Breast epithelium (tissue), 4 donors: Measurements from ENCODE around the gene FOXA1. TPM values are rescaled to one million over a fixed set of nuclear protein-coding genes. Genes with fewer than 3 reads are reported as not detected.

Experiments used
- DNase-seq, 2 donors: peaks; one replicate each; pipeline ENCODE4 v3.0.0-alpha.2; 2019; ENCODE audit warnings: low spot score in 2 of 2
- H3K27ac ChIP-seq, 2 donors: fragments of 200-600 bp; sonication (generic) in 1 of 2; one replicate each; pipeline ENCODE4 v1.5.1; 2016 to 2019; ENCODE audit warnings: mild to moderate bottlenecking in 1 of 2
- H3K27me3 ChIP-seq, 2 donors: fragments of 200-600 bp; sonication (generic) in 1 of 2; one replicate each; pipeline versions ENCODE4 v1.5.1 to v1.6.0; 2017 to 2019; ENCODE audit warnings: control low read depth in 1 of 2, mild to moderate bottlenecking in 1 of 2
- H3K36me3 ChIP-seq: fragments of 200-600 bp; one replicate; pipeline ENCODE4 v1.5.1; 2019
- H3K4me1 ChIP-seq, 2 donors: fragments of 200-600 bp; sonication (generic); one replicate each; pipeline ENCODE4 v1.5.1; 2016 to 2019; ENCODE audit warnings: control low read depth in 1 of 2
- H3K4me3 ChIP-seq, 3 donors: fragments of 200-600 bp; sonication (generic); 1 replicate in 2 of 3; 2 replicates in 1 of 3; pipeline ENCODE4 v1.5.1; 2016 to 2019; ENCODE audit warnings: mild to moderate bottlenecking in 3 of 3, moderate library complexity in 2 of 3
- H3K9me3 ChIP-seq, 2 donors: fragments of 200-600 bp; sonication (generic) in 1 of 2; one replicate each; pipeline ENCODE4 v1.5.1; 2016 to 2019; ENCODE audit warnings: control low read depth in 1 of 2
- POLR2A ChIP-seq: fragments of 450-650 bp; IDR thresholded peaks from one replicate; pipeline ENCODE4 v1.6.1; 2016; ENCODE audit warnings: antibody characterized with exemption, mild to moderate bottlenecking, moderate library complexity
- POLR2AphosphoS5 ChIP-seq, 3 donors: sonication (generic); formaldehyde crosslinking; IDR thresholded peaks; one replicate each; pipeline ENCODE4 v1.6.1; 2017; ENCODE audit warnings: antibody characterized with exemption in 3 of 3
- intact Hi-C: fragments of 100-400 bp; cut with DNase I; formaldehyde crosslinking; loops from one replicate; pipeline ENCODE4 v1.15.1; 2023; ENCODE audit warnings: low total_unique reads
- total RNA-seq, 3 donors: library from RNA; depleted of rRNA; stranded (reverse); fragments of >200 nt; gene quantifications; one replicate each; pipeline ENCODE4 v1.1.0, GENCODE V29; 2016
- TF ChIP-seq, protein P1 (sequence below), 3 donors: fragments of 450-650 bp; IDR thresholded peaks; one replicate each; pipeline ENCODE4 v1.5.1; 2016 to 2017; ENCODE audit warnings: antibody characterized with exemption in 3 of 3, mild to moderate bottlenecking in 3 of 3, moderate library complexity in 3 of 3

The FOXA1 gene
- total RNA-seq, 3 donors from 2014 or later = 0.32 to 80.6 (median 74.4) TPM

DNA sequence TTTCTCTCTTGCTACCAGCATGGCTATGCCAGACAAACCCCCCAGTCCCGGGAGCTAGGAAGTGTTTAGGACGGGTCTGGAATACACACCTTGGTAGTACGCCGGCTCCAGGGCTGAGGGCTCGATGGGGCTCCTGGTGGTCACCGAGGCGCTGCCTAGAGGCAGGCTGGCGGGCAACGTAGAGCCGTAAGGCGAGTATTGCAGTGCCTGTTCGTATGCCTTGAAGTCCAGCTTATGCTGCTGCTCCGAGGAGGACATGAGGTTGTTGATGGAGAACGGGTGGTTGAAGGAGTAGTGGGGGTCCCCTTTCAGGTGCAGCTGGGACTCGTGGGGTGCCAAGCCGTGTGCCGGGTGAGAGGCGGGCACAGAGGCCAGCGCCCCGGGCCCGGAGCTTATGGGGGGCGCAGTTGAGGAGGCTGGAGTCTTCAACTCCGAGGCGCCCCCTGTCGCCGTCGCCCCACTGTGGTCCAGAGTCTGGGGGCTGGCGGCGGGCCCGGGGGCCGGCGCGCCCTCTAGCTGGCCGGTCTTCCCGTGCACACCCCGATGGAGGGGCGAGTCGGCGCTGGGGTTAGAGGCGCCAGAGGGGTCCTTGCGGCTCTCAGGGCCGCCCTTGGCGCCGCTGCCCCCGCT is 3.6 kb downstream of the FOXA1 start:
- H3K27me3 ChIP-seq = peaks cover 12 to 94% of the 10 kb centered on the region in 2 donors
- TF ChIP-seq POLR2AphosphoS5 (IDR thresholded peaks at IDR 0.05) (peak in 1 of 3 donors; percentile 14), POLR2A (no peak)
- TF ChIP-seq, protein P1, sequence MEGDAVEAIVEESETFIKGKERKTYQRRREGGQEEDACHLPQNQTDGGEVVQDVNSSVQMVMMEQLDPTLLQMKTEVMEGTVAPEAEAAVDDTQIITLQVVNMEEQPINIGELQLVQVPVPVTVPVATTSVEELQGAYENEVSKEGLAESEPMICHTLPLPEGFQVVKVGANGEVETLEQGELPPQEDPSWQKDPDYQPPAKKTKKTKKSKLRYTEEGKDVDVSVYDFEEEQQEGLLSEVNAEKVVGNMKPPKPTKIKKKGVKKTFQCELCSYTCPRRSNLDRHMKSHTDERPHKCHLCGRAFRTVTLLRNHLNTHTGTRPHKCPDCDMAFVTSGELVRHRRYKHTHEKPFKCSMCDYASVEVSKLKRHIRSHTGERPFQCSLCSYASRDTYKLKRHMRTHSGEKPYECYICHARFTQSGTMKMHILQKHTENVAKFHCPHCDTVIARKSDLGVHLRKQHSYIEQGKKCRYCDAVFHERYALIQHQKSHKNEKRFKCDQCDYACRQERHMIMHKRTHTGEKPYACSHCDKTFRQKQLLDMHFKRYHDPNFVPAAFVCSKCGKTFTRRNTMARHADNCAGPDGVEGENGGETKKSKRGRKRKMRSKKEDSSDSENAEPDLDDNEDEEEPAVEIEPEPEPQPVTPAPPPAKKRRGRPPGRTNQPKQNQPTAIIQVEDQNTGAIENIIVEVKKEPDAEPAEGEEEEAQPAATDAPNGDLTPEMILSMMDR (IDR thresholded peaks at IDR 0.05) = peak in 1 of 3 donors; percentile 15
- peak overlapping the region in 2 of 3 donors; percentile 55 to 80 for H3K4me3 ChIP-seq
- peaks cover 0 to 5% of the 10 kb centered on the region in 2 donors for H3K4me1 ChIP-seq
- no peak for DNase-seq
- intact Hi-C loops = loop anchor here (1.0 kb wide), 1 partner anchor 18 kb away; no protein-coding TSS in a partner anchor
- no peaks in the 10 kb centered on the region for H3K36me3 ChIP-seq
- H3K9me3 ChIP-seq = no peaks in the 10 kb centered on the region
- peak overlapping the region; percentile 82 to 84 for H3K27ac ChIP-seq

DNA sequence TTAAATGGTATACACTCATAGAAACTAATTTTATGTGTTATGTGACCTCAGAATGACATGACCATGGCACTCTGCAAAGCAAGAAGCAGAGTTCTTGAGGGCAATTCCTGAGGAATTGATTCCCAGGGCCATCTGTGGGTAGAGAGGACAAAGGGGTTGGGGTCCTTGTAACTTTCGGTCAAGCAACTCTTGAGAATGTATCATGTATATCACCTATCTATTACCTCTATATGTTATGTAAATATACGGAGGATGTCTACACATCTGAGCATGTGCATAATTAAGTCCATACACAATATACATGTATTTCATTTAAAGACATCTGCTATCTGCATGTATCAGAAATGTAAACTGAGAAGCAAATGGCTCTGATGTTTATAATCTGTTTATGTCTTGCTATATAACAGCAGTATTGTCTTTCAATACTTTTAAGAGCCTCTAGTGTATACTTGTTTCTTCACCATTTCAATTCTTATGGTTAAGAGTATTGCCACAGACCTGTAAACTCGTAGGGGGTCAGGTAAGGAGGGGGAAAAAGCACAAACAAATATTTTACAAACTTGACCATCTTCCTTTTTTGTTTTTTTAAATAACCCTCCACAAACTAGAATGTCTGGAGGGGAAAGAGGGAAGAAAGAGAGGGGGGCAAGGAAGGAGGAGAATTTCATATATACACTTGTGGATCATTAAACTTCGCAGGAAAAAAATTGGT is 4.5 kb downstream of the FOXA1 start:
- peak overlapping the region in 2 of 3 donors; percentile 55 to 80 for H3K4me3 ChIP-seq
- DNase-seq = no peak
- H3K9me3 ChIP-seq = no peaks in the 10 kb centered on the region
- intact Hi-C loops = loop anchor here (1.0 kb wide), 1 partner anchor 17 kb away; no protein-coding TSS in a partner anchor
- H3K27ac ChIP-seq = peak overlapping the region; percentile 82 to 84
- peaks cover 12 to 94% of the 10 kb centered on the region in 2 donors for H3K27me3 ChIP-seq
- peaks cover 0 to 4% of the 10 kb centered on the region in 2 donors for H3K4me1 ChIP-seq
- H3K36me3 ChIP-seq = no peaks in the 10 kb centered on the region
- no peak for TF ChIP-seq POLR2AphosphoS5 (IDR thresholded peaks at IDR 0.05)
- TF ChIP-seq, protein P1 (IDR thresholded peaks at IDR 0.05) = no peak
- no peak for TF ChIP-seq POLR2A

DNA sequence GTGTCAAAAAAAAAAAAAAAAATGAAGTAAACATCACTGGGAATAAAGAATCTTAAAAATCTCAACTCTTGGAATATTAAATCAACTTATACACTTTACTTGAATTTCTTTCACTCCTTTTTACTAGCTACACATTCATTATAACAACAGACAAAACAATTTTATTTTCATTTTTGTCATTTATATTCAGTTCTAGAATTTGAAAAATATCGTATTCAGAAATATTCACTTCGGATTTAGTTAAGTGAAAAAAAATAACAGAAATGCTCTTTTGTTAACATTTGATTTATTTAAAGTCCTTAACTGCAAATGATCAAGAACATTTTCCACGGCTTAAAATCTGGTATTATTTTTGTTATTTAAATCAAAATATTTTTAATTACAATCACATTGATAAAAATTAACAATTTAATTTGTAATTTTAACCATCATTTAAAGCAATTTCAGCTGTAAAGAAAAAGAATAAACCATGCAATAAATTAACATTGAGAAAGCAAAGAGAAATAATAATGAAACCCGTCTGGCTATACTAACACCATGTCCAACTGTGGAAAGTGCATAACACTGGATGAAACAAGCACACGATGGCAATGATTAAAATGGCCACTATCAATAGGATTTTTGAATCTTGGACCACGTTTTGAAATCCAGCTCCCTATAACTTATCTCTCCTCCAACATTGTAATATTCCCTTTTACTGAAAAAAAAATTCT is 5.2 kb downstream of the FOXA1 start:
- no peak for DNase-seq
- no peak for TF ChIP-seq POLR2A
- TF ChIP-seq, protein P1 (IDR thresholded peaks at IDR 0.05) = no peak
- no peak for TF ChIP-seq POLR2AphosphoS5 (IDR thresholded peaks at IDR 0.05)
- peaks cover 12 to 97% of the 10 kb centered on the region in 2 donors for H3K27me3 ChIP-seq
- H3K9me3 ChIP-seq = no peaks in the 10 kb centered on the region
- intact Hi-C loops = no loop called here
- peak overlapping the region; percentile 82 to 84 for H3K27ac ChIP-seq
- peaks cover 0 to under 1% of the 10 kb centered on the region in 2 donors for H3K4me1 ChIP-seq
- H3K4me3 ChIP-seq = peak overlapping the region in 2 of 3 donors; percentile 55 to 80
- no peaks in the 10 kb centered on the region for H3K36me3 ChIP-seq

DNA sequence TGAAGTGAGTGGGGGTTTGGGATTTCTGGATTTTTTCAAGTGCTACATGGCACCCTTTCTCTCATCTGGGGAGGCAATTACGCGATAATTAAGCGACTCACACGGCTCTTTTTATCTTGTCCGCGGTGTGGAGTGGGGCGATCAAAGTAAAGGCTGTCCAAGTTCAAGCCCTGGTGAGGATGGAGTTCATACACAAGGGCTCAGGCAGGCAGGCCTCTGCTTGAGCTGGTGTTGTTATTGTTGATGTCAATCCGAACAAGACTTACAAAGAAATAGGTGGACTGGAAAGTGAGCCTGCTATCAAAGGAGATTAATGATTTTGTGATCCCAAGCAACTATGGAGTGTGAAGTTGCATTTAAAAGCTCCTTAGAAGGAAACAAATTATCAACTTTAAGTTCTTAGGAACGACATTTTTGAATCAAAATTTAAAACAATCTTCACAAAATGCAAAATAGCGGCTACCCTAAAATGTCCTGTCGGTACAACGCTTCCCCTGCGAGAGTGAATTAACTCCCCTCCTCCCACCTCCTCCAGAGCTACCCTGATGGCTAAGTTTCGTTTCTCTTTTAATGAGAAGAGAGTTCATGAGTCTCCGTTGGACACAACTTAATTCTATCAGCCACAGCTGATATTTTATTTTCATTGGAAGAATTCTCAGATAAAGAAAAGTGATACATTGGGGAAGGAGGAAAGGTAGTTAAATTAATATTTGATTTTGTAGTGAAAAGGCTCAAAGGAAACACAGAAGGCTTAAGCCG is 5.9 kb downstream of the FOXA1 start:
- Histone ChIP-seq H3K4me3 (peak overlapping the region in 2 of 3 donors; percentile 22 to 80), H3K27me3 (peaks cover 12 to 98% of the 10 kb centered on the region in 2 donors), H3K36me3 (no peaks in the 10 kb centered on the region), H3K27ac (peak overlapping the region; percentile 75 to 84), H3K9me3 (no peaks in the 10 kb centered on the region), H3K4me1 (peaks cover 0 to 8% of the 10 kb centered on the region in 2 donors)
- intact Hi-C loops = no loop called here
- DNase-seq = no peak
- TF ChIP-seq POLR2A = no peak
- TF ChIP-seq, protein P1 (IDR thresholded peaks at IDR 0.05) = no peak
- no peak for TF ChIP-seq POLR2AphosphoS5 (IDR thresholded peaks at IDR 0.05)
